H1 (cell line): Measurements from ENCODE around the gene ATPAF1. TPM values are rescaled to one million over a fixed set of nuclear protein-coding genes. Genes with fewer than 3 reads are reported as not detected.

Experiments
- CBX8 ChIP-seq: fragments of 300-800, 300-1000 bp; sonication (generic); IDR thresholded peaks from 2 replicates; pipeline ENCODE4 v1.7.1; 2016; ENCODE audit warnings: low read depth, low read length, borderline replicate concordance
- CHD7 ChIP-seq: fragments of 300-600 bp; sonication (generic); IDR thresholded peaks from 2 replicates; pipeline ENCODE4 v1.7.1; 2012; ENCODE audit warnings: low read length, moderate library complexity, mild to moderate bottlenecking, inconsistent platforms; ENCODE audit not compliant: insufficient replicate concordance
- polyA plus RNA-seq, 7 experiments: library from polyadenylated mRNA; depleted of rRNA in 3 of 7; stranded (reverse) in 5 of 7; unstranded in 2 of 7; fragments of >200 nt in 5 of 7; fragments of 200-250 nt in 2 of 7; gene quantifications; 1 replicate in 5 of 7; 2 replicates in 1 of 7; 4 replicates in 1 of 7; pipeline versions ENCODE4 v1.2.1 to v1.2.3, GENCODE V29; 2011 to 2013; ENCODE audit warnings: missing spikeins in 2 of 7, mixed read lengths in 2 of 7
- total RNA-seq: library from RNA; stranded (reverse); fragmentation: NEBNext Ultra II Directional; extraction: Animal tissue kit (Norgen Biotek cat#: 25700); gene quantifications from 2 replicates; pipeline ENCODE4 v1.2.1, GENCODE V29; 2021

Gene ATPAF1
- total and polyA plus RNA-seq, 2 of the 8 experiments (the other 6 are each of a cell fraction or from before 2014, with no cell fraction given) = 46.7 to 55.9 TPM

GRCh38 chr1:46687093-46687659 is 19.0 kb upstream of the ATPAF1 start (continued):
- TF ChIP-seq CHD7 (no peak), CBX8 (no peak)
